HG03460 (cell line): ENCODE results near the gene GH2.
"Not testable (repeated sequence)": the region's sequence is repeated elsewhere in the genome, so short reads cannot be mapped to it uniquely, and the experiment has no call there.

Source experiments
- ATAC-seq: cut with Tn5 transposase; IDR thresholded peaks from one replicate; pipeline ENCODE4 v1.9.1; 2021; ENCODE audit not compliant: unreplicated experiment

The GH2 gene

GRCh38 chr17:63874693-63875092 is 7.1 kb downstream of the GH2 start:
- not testable (repeated sequence) for ATAC-seq

- not testable (repeated sequence) for ATAC-seq
Observed at GRCh38 chr17:63874061-63874626, 7.6 kb downstream of the GH2 start.

- ATAC-seq, result not testable (repeated sequence)
Observed at GRCh38 chr17:63873577-63873976, 8.2 kb downstream of the GH2 start, which contains the start of gene CSH2. CSH2 (minus strand) TSS chr17:63873677; CDS start chr17:63873614, 63 bp downstream.

DNA sequence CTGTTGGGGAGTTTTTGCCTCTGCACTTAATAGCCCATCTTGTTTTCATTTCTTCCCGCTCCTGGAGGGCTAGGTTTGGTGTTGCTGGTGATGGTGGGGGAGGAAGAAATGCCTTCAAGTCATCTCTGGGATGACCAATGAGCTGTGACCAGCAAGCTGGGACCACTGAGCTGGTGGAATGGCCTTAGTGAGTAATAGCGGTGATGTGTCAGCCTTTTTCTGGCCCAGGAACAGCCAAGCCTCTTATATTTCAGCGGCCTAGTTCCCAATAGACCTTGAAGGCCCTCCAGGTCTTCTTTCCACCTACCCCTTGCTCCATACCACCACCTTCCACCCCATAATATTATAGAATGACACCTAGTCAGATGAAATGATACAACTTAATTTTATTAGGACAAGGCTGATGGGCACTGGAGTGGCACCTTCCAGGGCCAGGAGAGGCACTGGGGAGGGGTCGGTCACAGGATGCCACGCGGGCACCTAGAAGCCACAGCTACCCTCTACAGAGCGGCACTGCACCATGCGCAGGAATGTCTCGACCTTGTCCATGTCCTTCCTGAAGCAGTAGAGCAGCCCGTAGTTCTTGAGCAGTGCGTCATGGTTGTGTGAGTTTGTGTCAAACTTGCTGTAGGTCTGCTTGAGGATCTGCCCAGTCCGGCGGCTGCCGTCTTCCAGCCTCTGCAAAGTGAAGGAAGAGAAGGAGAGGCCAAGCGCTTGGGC is 9.9 kb downstream of the GH2 start:
- ATAC-seq, result not testable (repeated sequence)

DNA sequence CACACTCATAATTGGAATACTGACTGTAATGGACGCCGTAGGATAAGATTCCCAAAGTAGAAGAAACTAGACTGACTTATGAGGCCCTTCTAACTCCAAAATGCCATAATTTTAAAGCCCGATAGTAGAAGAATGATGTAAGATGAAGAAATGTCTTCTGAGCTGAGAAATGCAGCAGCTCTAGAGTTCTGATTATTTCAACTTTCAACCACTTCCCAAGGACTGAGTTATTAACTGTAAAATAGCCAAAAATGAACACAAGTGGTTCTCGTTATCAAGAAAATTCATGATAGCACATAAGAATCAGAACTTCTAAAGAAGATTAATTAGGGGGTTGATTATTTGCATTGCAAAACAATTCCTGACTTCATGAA is 11.5 kb downstream of the GH2 start:
- not testable (repeated sequence) for ATAC-seq

DNA sequence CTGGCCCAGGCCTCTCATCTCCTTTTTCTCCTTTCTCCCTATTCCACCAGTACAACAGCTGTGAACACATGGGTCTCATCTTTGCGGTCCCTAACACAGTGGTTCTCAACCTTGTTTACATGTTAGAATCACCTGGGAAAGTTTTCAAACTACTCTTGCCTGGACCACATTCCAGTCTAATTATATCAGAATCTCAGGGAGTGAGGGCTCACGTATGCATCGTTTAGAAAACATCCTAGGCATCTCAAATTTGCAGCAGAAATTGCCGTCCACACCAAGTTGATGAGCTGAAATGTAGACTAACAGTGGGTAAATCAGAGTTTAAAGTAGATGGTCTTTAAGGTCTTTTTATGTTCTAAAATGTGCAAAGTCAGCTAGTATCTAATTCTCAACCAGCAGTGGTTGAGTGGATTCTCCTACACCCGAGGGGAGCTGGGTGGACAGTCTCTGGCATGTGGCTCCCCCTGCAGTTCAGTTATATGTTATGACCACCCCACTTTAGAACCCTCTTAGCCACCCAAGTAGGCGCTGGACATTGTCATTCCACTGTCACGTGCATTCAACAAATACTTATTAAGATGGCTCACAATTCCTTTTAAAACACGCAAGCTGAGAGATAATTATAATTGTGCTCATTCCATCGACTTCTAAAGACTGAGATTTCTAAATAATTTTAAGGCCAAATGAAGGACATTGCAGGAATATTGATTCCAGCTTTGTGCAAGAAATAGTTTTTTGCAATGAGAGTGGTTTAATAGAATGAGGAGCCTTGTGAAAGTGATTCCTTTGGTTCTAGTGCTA is 12.1 kb downstream of the GH2 start:
- not testable (repeated sequence) for ATAC-seq

- ATAC-seq, result not testable (repeated sequence)
Observed at GRCh38 chr17:63866625-63867024, 15.1 kb downstream of the GH2 start.

DNA sequence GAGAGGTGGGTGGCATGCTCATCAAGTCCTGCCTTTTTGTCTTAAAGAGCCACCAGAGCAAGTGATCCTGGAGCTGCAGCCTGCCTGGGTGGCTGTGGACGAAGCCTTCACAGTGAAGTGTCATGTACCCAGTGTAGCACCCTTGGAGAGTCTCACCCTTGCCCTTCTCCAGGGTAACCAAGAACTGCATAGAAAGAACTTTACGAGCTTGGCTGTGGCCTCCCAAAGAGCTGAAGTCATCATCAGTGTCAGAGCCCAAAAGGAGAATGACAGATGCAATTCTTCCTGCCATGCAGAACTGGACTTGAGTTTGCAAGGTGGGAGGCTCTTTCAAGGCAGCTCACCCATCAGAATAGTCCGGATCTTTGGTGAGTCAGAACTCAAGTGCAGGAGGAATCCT is 22.5 kb downstream of the GH2 start:
- no peak for ATAC-seq

GRCh38 chr17:63856425-63856824 is 25.3 kb downstream of the GH2 start:
- ATAC-seq, result not testable (repeated sequence)

- ATAC-seq, result no peak
Observed at GRCh38 chr17:63855185-63855584, 26.6 kb downstream of the GH2 start.

GRCh38 chr17:63854709-63855108 is 27.0 kb downstream of the GH2 start:
- no peak for ATAC-seq

GRCh38 chr17:63853260-63853659 is 28.5 kb downstream of the GH2 start:
- no peak for ATAC-seq

DNA sequence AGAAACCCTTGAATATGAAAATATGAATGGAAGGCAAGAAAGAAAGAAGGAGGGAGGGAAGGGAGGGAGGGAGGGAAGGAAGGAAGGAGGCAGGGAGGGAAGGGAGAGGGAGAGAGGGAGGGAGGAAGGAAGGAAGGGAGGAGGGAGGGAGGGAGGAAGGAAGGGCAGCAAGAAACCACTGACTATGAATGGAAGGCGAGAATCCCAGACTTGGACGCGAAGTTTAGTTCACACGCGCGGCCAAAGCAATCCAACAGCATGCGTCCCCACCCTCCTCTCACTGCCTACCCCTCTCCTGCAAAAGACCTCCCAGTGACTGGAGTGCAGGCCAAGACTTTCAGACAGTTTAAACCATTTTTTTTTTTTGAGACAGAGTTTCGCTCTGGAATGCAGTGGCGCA is 31.3 kb downstream of the GH2 start:
- ATAC-seq, result no peak

- peak; percentile 89 for ATAC-seq
Observed at GRCh38 chr17:63848834-63849689, 32.7 kb downstream of the GH2 start.

DNA sequence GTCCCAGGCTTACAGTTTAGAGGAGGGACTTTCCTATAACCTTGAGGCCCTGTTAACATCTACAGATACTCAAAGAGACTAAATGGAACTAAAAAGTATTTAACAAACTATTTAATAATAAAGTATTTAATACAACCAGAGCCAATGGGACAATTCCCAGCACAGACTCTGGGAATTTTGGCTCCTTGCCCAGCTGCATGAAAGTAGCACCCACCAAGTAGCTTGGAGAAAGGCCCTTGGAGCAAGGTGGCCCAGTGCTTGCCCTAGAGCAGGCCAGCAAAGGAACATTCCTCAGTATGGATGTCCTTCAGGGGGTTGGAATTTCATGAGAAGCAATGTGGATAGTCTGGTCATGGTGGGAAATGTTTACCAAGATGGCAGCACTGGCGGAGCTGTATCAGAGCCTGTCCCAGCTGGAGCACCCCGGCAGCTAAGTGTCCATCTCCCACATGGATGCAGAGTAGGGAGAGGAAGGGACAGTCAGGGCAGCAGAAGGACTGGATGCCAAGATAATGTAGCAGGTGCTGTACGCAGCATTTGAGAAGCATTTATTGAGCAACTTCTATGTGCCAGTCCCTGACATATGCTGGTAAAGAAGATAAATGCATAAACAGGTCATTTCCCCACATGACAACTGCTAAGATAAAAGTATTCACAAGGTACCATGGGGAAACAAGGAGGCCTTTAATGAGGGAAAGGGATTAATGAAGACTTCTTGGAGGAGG is 34.1 kb downstream of the GH2 start:
- ATAC-seq, result no peak

GRCh38 chr17:63845509-63845908 is 36.2 kb downstream of the GH2 start:
- ATAC-seq, result no peak

GRCh38 chr17:63843910-63844677 is 37.6 kb downstream of the GH2 start:
- no peak for ATAC-seq

DNA sequence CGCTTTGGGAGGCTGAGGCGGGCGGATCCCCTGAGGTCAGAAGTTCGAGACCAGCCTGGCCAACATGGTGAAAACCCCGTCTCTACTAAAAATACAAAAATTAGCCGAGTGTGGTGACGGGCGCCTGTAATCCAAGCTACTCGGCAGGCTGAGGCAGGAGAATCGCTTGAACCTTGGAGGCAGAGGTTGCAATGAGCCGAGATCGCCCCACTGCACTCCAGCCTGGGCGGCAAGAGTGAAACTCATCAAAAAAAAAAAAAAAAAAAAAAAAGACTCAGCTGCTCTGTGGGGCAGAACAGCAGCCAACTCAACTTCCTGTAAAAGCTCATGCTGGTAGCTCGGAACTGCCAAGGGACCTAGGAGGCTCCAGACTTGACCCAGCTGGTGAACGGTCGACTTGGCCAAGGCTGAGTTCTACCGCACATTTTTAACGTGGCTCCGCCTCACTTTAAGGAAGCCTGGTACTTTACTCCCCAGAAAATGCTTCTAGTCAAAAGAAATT is 38.3 kb downstream of the GH2 start:
- peak; percentile 29 for ATAC-seq
